SK-N-SH treated with all-trans-retinoic acid at 6 μM for 48 hours (cell line): ENCODE measurements around the gene TNFRSF4.

Experiments
- ATAC-seq: fragments of 200-7000 bp; cut with Tn5 transposase; 3 replicates; pipeline ENCODE4 v1.9.1; 2020; ENCODE audit warnings: mild to moderate bottlenecking, moderate library complexity
- ARNTL ChIP-seq: fragments of 450-650 bp; formaldehyde crosslinking; IDR thresholded peaks from 2 replicates; pipeline ENCODE4 v1.5.0; 2020; ENCODE audit warnings: low read depth, mild to moderate bottlenecking, moderate library complexity, borderline replicate concordance
- BACH2 ChIP-seq: fragments of 250-450 bp; sonication (Bioruptor Pico); IDR thresholded peaks from 2 replicates; pipeline ENCODE4 v1.9.0; 2021; ENCODE audit warnings: mild to moderate bottlenecking, borderline replicate concordance
- CREB5 ChIP-seq: fragments of 250-450 bp; sonication (Bioruptor Pico); IDR thresholded peaks from 2 replicates; pipeline ENCODE4 v1.5.1; 2020; ENCODE audit warnings: low read depth, mild to moderate bottlenecking, moderate library complexity
- CSDC2 ChIP-seq: fragments of 250-450 bp; sonication (Bioruptor Pico); IDR thresholded peaks from 2 replicates; pipeline ENCODE4 v1.5.0; 2020; ENCODE audit warnings: mild to moderate bottlenecking, moderate library complexity
- CSRNP3 ChIP-seq: fragments of 250-450 bp; sonication (Bioruptor Pico); IDR thresholded peaks from 2 replicates; pipeline ENCODE4 v1.5.1; 2021; ENCODE audit warnings: mild to moderate bottlenecking, moderate library complexity
- ESRRG ChIP-seq: fragments of 250-450 bp; sonication (Bioruptor Pico); IDR thresholded peaks from 2 replicates; pipeline ENCODE4 v1.6.1; 2021; ENCODE audit warnings: mild to moderate bottlenecking
- ISL1 ChIP-seq: fragments of 250-450 bp; sonication (Bioruptor Pico); IDR thresholded peaks from 2 replicates; pipeline ENCODE4 v2.1.2; 2022; ENCODE audit warnings: mild to moderate bottlenecking, moderate library complexity
- OSR1 ChIP-seq: fragments of 250-450 bp; sonication (Bioruptor Pico); IDR thresholded peaks from 2 replicates; pipeline ENCODE4 v1.8.0; 2022; ENCODE audit warnings: moderate library complexity, mild to moderate bottlenecking, inconsistent platforms
- PATZ1 ChIP-seq: fragments of 250-450 bp; sonication (Bioruptor Pico); IDR thresholded peaks from 2 replicates; pipeline ENCODE4 v1.8.0; 2020; ENCODE audit warnings: mild to moderate bottlenecking, moderate library complexity, borderline replicate concordance
- POU6F1 ChIP-seq: fragments of 250-450 bp; sonication (Bioruptor Pico); IDR thresholded peaks from 2 replicates; pipeline ENCODE4 v1.8.0; 2021; ENCODE audit warnings: low read depth, mild to moderate bottlenecking, moderate library complexity, borderline replicate concordance
- RARB ChIP-seq: fragments of 250-450 bp; sonication (Bioruptor Pico); IDR thresholded peaks from 2 replicates; pipeline ENCODE4 v1.8.0; 2021; ENCODE audit warnings: mild to moderate bottlenecking, moderate library complexity
- TOX ChIP-seq: fragments of 250-450 bp; sonication (Bioruptor Pico); IDR thresholded peaks from 2 replicates; pipeline ENCODE4 v1.8.0; 2021; ENCODE audit warnings: mild to moderate bottlenecking, moderate library complexity, borderline replicate concordance
- TSHZ2 ChIP-seq: fragments of 250-450 bp; sonication (Bioruptor Pico); IDR thresholded peaks from 2 replicates; pipeline ENCODE4 v1.5.0; 2020; ENCODE audit warnings: mild to moderate bottlenecking, moderate library complexity
- ZC3H10 ChIP-seq: fragments of 250-450 bp; sonication (Bioruptor Pico); IDR thresholded peaks from 2 replicates; pipeline ENCODE4 v1.5.1; 2021; ENCODE audit warnings: mild to moderate bottlenecking, moderate library complexity
- ZFP3 ChIP-seq: fragments of 250-450 bp; sonication (Bioruptor Pico); IDR thresholded peaks from 2 replicates; pipeline ENCODE4 v1.5.0; 2020; ENCODE audit warnings: mild to moderate bottlenecking, moderate library complexity
- ZFP30 ChIP-seq: fragments of 450-650 bp; formaldehyde crosslinking; IDR thresholded peaks from 2 replicates; pipeline ENCODE4 v1.5.0; 2022; ENCODE audit warnings: mild to moderate bottlenecking, moderate library complexity
- ZNF70 ChIP-seq: fragments of 450-650 bp; formaldehyde crosslinking; IDR thresholded peaks from 2 replicates; pipeline ENCODE4 v1.5.0; 2020; ENCODE audit warnings: mild to moderate bottlenecking, moderate library complexity
- ZNF8 ChIP-seq: fragments of 450-650 bp; formaldehyde crosslinking; IDR thresholded peaks from 2 replicates; pipeline ENCODE4 v1.5.0; 2020; ENCODE audit warnings: mild to moderate bottlenecking, moderate library complexity

TNFRSF4 gene

GRCh38 chr1:1191734-1192133 is 22.2 kb downstream of the TNFRSF4 start:
- TF ChIP-seq CREB5 (CRISPR knock-in tag) = no peak
- no peak for TF ChIP-seq ZFP30
- TF ChIP-seq ZNF70 = no peak
- TF ChIP-seq TOX = no peak
- no peak for TF ChIP-seq OSR1 (CRISPR knock-in tag)
- no peak for TF ChIP-seq CSRNP3 (CRISPR knock-in tag)
- no peak for TF ChIP-seq ESRRG (CRISPR knock-in tag)
- TF ChIP-seq CSDC2 (CRISPR knock-in tag) = no peak
- TF ChIP-seq RARB (CRISPR knock-in tag) = no peak
- TF ChIP-seq ZC3H10 (CRISPR knock-in tag) = no peak
- TF ChIP-seq POU6F1 = no peak
- TF ChIP-seq PATZ1 (CRISPR knock-in tag) = no peak
- TF ChIP-seq TSHZ2 (CRISPR knock-in tag) = no peak
- TF ChIP-seq BACH2 (CRISPR knock-in tag) = no peak
- no peak for TF ChIP-seq ZFP3 (CRISPR knock-in tag)
- ATAC-seq = no peak

GRCh38 chr1:1189111-1189510 is 24.8 kb downstream of the TNFRSF4 start:
- no peak for ATAC-seq
- no peak for TF ChIP-seq PATZ1 (CRISPR knock-in tag)
- no peak for TF ChIP-seq CREB5 (CRISPR knock-in tag)
- no peak for TF ChIP-seq OSR1 (CRISPR knock-in tag)
- TF ChIP-seq TSHZ2 (CRISPR knock-in tag) = no peak
- no peak for TF ChIP-seq ARNTL (CRISPR knock-in tag)
- TF ChIP-seq ESRRG (CRISPR knock-in tag) = no peak
- TF ChIP-seq ISL1 (CRISPR knock-in tag) = no peak
- no peak for TF ChIP-seq ZNF8 (CRISPR knock-in tag)
